ENCODE data around the gene B3GNT5. TPM values are rescaled to one million over a fixed set of nuclear protein-coding genes. Genes with fewer than 3 reads are reported as not detected.

B3GNT5 gene
- total and polyA plus RNA-seq, 2 experiments from 2014 or later: 0.69 to 1.7 TPM

DNA sequence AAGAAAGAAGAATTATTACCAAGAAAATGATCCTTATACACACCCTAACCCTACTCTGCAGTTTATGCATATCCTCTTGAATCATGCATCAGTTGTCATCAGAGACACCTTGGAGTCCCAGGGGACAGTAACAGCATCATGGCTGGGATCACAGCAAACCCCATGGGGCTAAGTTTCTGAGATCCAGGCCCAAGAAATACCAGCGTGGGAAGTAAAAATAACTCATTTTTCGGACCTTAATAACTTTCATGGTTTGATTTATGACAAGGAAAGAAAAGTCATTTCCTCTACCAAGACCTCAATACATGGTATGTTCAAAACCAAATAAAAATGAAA is 38.8 kb upstream of the B3GNT5 start:
- Histone ChIP-seq H3K9me3 (ENCODE audit: low read depth) (no peaks in the 10 kb centered on the region), H3K36me3 (peaks cover 4% of the 10 kb centered on the region), H3K4me1 (ENCODE audit: low read depth) (no peaks in the 10 kb centered on the region), H3K27me3 (no peaks in the 10 kb centered on the region), H3K4me3 (no peak overlapping the region), H3K27ac (no peak overlapping the region)
- TF ChIP-seq, protein P1, sequence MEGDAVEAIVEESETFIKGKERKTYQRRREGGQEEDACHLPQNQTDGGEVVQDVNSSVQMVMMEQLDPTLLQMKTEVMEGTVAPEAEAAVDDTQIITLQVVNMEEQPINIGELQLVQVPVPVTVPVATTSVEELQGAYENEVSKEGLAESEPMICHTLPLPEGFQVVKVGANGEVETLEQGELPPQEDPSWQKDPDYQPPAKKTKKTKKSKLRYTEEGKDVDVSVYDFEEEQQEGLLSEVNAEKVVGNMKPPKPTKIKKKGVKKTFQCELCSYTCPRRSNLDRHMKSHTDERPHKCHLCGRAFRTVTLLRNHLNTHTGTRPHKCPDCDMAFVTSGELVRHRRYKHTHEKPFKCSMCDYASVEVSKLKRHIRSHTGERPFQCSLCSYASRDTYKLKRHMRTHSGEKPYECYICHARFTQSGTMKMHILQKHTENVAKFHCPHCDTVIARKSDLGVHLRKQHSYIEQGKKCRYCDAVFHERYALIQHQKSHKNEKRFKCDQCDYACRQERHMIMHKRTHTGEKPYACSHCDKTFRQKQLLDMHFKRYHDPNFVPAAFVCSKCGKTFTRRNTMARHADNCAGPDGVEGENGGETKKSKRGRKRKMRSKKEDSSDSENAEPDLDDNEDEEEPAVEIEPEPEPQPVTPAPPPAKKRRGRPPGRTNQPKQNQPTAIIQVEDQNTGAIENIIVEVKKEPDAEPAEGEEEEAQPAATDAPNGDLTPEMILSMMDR (IDR thresholded peaks at IDR 0.05; ENCODE audit: low read depth, low read length): no peak
- no peak for DNase-seq (ENCODE audit: low read depth in 1 of 2, low spot score in 1 of 2)

DNA sequence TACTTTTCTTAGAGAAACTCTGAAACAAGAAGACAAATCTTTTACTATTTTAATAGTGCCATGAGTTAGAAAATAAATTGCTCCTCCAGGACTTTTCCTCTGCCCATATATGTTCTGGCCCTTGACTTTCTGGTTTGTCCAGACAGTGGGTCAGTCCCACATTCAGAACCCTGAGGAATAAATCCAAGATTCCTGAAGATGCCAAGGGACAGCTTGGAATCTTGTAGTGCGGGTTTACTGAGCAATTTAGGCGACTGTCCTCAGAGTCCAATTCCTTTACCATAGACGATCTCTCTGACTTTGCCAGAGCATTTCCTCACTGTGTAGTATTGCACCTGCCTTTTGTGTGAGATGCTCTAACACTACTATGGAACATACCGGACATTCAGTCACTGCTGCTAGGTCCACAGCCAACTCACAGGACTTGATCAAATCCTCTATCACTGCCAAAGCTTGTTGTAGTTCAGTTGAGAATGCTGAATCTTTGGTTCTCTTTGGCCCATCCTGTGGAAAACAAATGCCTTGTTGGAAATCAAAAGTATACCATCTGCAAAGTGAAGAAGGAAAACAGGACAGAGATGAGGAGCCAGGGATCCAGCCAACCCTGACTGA is 37.4 kb upstream of the B3GNT5 start:
- H3K4me3 ChIP-seq: no peak overlapping the region
- TF ChIP-seq, protein P1 (IDR thresholded peaks at IDR 0.05; ENCODE audit: low read depth, low read length): no peak
- H3K9me3 ChIP-seq (ENCODE audit: low read depth): no peaks in the 10 kb centered on the region
- no peaks in the 10 kb centered on the region for H3K27me3 ChIP-seq
- no peak for DNase-seq (ENCODE audit: low read depth in 1 of 2, low spot score in 1 of 2)
- H3K4me1 ChIP-seq (ENCODE audit: low read depth): no peaks in the 10 kb centered on the region
- no peak overlapping the region for H3K27ac ChIP-seq
- peaks cover 4% of the 10 kb centered on the region for H3K36me3 ChIP-seq

DNA sequence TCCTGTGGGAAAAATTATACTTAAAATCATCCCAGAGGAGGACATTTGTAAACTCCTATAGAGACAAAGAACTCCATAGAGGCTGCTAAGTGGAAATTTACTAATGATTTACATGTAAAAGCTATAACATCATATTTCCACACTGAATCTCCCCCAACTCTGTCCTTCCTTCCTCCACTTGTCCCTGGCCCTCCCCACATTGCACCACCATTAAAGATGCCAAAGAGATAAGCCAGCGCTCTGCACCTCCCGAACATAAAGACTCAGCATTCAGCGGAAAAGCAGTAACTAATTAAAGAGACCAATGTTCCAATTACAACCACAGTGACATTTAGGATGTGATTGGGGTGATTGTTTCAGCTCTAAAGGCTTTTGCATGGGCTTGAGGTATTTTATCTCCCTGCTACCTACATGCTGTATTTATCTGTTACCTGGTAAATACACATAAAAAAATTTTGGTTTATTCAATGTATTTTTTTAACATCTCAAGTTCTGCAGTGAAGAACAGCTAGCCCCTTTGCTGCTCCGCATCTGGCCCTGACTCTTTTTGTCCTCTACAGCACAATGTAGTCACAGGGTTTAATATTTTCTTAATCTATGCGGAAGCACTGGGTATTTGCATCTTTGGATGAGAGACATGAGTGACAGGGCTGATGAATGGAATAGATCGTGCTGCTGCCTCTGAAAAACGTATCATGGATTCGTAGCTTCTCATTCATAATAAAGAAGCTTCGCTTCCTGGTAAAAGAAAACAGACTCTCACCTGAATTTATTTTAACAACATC is 35.3 kb upstream of the B3GNT5 start:
- no peak overlapping the region for H3K27ac ChIP-seq
- DNase-seq (ENCODE audit: low read depth in 1 of 2, low spot score in 1 of 2): no peak
- no peak overlapping the region for H3K4me3 ChIP-seq
- TF ChIP-seq, protein P1 (IDR thresholded peaks at IDR 0.05; ENCODE audit: low read depth, low read length): no peak
- H3K4me1 ChIP-seq (ENCODE audit: low read depth): no peaks in the 10 kb centered on the region
- no peaks in the 10 kb centered on the region for H3K9me3 ChIP-seq (ENCODE audit: low read depth)
- no peaks in the 10 kb centered on the region for H3K27me3 ChIP-seq
- peaks cover 4% of the 10 kb centered on the region for H3K36me3 ChIP-seq

DNA sequence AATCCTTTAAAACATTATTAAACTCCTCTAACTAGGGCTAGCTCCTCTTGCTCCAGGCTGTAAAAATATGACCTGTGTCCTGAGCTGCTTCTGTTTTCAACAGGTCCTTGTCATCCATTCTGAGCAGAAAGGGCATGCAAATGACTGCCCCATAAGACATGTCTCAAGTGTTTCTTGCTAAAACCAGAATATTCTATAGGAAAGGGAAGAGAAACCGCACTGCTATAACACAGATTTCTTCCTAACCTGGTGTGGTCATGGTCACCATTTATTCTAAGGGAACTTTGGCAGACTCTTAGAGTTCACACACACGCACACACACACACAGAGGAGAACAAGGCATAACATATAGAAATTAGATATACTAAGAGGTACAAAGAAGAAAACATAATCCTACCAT is 34.2 kb upstream of the B3GNT5 start:
- no peak for DNase-seq (ENCODE audit: low read depth in 1 of 2, low spot score in 1 of 2)
- Histone ChIP-seq H3K4me3 (no peak overlapping the region), H3K4me1 (ENCODE audit: low read depth) (no peaks in the 10 kb centered on the region), H3K36me3 (peaks cover 4% of the 10 kb centered on the region), H3K9me3 (ENCODE audit: low read depth) (no peaks in the 10 kb centered on the region), H3K27ac (no peak overlapping the region), H3K27me3 (no peaks in the 10 kb centered on the region)
- TF ChIP-seq, protein P1 (IDR thresholded peaks at IDR 0.05; ENCODE audit: low read depth, low read length): no peak

DNA sequence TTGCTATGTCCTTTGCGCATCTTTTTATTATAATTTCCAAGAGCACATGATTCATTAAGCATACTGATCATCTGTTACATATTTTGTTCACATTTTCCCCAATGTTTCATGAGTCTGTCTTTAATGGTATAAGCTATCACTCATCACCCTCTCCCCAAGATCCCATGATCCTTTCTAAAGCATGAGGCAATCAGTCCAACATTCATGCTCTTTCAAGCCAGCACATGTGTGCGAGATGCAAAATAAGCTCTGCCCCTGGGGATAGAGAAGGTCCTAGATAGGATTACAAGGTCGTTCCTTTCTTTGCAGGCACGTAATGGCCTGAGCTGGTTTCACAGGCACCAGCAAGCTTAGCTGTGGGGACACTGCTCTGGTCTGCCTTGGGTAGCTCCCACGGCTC is 32.2 kb upstream of the B3GNT5 start:
- no peaks in the 10 kb centered on the region for H3K9me3 ChIP-seq (ENCODE audit: low read depth)
- no peaks in the 10 kb centered on the region for H3K4me1 ChIP-seq (ENCODE audit: low read depth)
- no peak for DNase-seq (ENCODE audit: low read depth in 1 of 2, low spot score in 1 of 2)
- H3K4me3 ChIP-seq: no peak overlapping the region
- H3K36me3 ChIP-seq: peaks cover 2% of the 10 kb centered on the region
- H3K27me3 ChIP-seq: no peaks in the 10 kb centered on the region
- H3K27ac ChIP-seq: no peak overlapping the region
- TF ChIP-seq, protein P1 (IDR thresholded peaks at IDR 0.05; ENCODE audit: low read depth, low read length): no peak
